ENCODE measurements around the gene CDYL.
"Not testable (repeated sequence)": the region's sequence is repeated elsewhere in the genome, so short reads cannot be mapped to it uniquely, and the experiment has no call there.

Gene CDYL

DNA sequence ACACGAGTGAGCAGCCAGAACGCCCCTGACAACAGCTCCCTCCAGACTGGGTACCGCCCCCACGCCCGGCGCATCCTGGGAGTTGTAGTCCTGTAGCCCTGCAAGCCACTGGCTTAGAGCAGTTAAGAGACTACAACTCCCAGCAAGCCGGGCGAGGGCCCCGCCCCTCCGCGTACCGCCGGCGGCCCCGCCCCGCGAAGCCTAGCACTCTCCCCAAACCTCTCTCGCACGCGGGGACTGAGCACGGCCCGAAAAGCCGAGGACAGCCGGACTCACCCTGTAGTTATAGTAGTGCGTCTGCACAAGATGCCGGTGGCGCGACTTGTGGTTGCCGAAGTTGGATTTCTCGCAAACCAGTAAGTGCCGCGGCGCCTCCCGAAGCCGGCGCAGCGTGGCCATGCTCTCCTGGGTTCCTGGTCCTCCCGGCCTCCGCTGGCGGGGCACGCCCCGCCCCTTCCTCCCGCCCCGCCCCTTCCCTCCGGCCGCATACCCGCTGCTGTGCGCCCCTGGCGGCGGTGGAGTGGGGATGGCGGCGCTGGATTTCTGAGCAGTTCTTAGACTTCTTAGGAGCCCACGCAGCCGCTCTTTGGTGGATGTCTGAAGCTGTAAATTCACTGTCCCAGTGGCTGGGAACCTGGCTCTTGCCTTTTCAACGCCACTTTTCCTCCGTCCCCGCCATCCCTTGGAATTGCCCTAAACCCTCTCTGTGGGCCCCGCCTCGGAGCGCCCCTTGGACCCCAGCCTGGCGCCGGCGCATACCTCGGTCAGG, 227.6 kb downstream of the CDYL start, which contains the start of gene RPP40:
TSS of gene RPP40 (minus strand) at position 434 of the 769 bp plus-strand sequence. CDS start at position 399, 35 bp downstream.
- peak; percentile 98 for DNase-seq (ENCODE audit: low read depth in 2 of 2)

DNA sequence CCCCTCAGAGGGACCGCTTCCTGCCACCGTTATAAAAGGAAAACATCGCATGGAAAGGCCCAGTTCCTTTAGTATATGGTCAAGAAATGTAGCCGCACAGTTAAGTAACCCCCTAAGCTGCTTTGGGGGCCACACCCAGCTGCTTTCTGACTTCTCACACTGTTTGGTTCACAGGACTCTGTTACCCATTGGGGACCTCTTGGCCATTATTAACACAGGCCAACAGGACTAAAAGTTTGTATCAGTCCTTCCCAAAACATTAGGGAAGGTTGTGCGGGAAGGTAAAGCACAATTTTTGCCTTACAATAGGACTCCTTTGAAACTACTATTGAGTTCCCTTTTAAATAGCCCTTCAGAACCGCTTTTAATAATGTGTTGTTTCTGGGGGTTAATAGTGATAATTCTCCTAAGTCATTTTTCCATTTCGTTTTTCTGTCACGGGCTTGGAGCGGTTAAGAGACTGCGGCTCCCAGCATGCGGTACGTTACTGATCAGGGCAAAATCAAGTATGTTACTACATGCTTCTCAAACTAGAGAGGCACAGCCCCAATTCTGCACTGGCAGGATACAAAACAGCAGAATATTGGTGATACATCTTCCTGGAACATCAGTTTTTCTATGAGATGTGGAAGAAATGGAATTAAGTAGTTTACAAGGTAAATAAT, 228.3 kb downstream of the CDYL start:
- no peak for DNase-seq (ENCODE audit: low read depth in 2 of 2)

DNA sequence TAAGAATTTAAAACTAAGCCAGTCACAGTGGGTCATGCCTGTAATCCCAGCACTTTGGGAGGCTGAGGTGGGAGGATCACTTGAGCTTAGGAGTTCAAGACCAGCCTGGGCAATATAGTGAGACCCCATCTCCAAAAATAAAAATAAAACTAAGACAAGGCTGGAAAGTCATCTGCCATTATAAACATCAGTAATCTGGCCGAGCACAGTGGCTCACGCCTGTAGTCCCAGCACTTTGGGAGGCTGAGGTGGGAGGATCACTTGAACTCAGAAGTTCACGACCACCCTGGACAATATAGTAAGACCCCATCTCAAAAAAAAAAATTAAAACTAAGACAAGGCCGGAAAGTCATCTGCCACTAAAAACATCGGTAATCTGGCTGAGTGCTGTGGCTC, 228.8 kb downstream of the CDYL start:
- DNase-seq (ENCODE audit: low read depth in 2 of 2) = not testable (repeated sequence)
